OCI-LY7 (cell line): ENCODE data around the gene CDK10. TPM values are rescaled to one million over a fixed set of nuclear protein-coding genes. Genes with fewer than 3 reads are reported as not detected.

Experiments
- BruUV-seq: library from RNA; stranded (reverse); fragments of 400-500 nt; replicated peaks from 2 replicates; lab custom pipeline; 2021; lab: Mats Ljungman, UMichigan
- CTCF ChIA-PET: fragments of 300-600 bp; sonication (Branson Sonifier 250); formaldehyde crosslinking; loops from one replicate; lab custom pipeline; 2022; ENCODE audit warnings: antibody characterized with exemption; ENCODE audit not compliant: unreplicated experiment; lab: Charles Lee
- POLR2A ChIA-PET: fragments of 300-600 bp; sonication (Branson Sonifier 250); formaldehyde crosslinking; loops from one replicate; lab custom pipeline; 2022; ENCODE audit warnings: antibody characterized with exemption; lab: Charles Lee
- DNase-seq: peaks from one replicate; pipeline ENCODE4 v3.0.0-alpha.2; 2015; ENCODE audit warnings: low spot score
- H2AFZ ChIP-seq: fragments of 200-600 bp; sonication (generic), shearing (Covaris generic); 2 replicates; pipeline ENCODE4 v1.6.1; 2014; ENCODE audit warnings: mild to moderate bottlenecking, antibody characterized with exemption, low read length, moderate library complexity
- H3K27ac ChIP-seq: fragments of 200-600 bp; sonication (generic); 2 replicates; pipeline ENCODE4 v1.5.1; 2014; ENCODE audit warnings: mixed run types, low read depth, mild to moderate bottlenecking, moderate library complexity, low read length, inconsistent platforms; ENCODE audit not compliant: poor library complexity, severe bottlenecking
- H3K36me3 ChIP-seq: fragments of 200-600 bp; sonication (generic); 2 replicates; pipeline ENCODE4 v1.6.1; 2014; ENCODE audit warnings: mild to moderate bottlenecking, antibody characterized with exemption, low read length, moderate library complexity, mixed read lengths; ENCODE audit not compliant: insufficient read depth
- H3K4me1 ChIP-seq: fragments of 200-600 bp; sonication (generic); 2 replicates; pipeline ENCODE4 v1.5.1; 2014; ENCODE audit warnings: mild to moderate bottlenecking, low read length; ENCODE audit not compliant: insufficient read depth, poor library complexity, severe bottlenecking
- H3K4me2 ChIP-seq: fragments of 200-600 bp; sonication (generic); 2 replicates; pipeline ENCODE4 v1.6.1; 2014; ENCODE audit warnings: mild to moderate bottlenecking, low read length
- H3K4me3 ChIP-seq: fragments of 200-600 bp; sonication (generic); 2 replicates; pipeline ENCODE4 v1.5.1; 2014; ENCODE audit warnings: mild to moderate bottlenecking, low read depth, low read length; ENCODE audit not compliant: poor library complexity, severe bottlenecking
- H3K79me2 ChIP-seq: fragments of 200-600 bp; sonication (generic); 2 replicates; pipeline ENCODE4 v1.6.1; 2016; ENCODE audit warnings: low read depth, mild to moderate bottlenecking, low read length, moderate library complexity, mixed read lengths; ENCODE audit not compliant: insufficient read depth
- H3K9me2 ChIP-seq: fragments of 200-600 bp; sonication (generic); 2 replicates; pipeline ENCODE4 v1.6.1; 2016; ENCODE audit warnings: mild to moderate bottlenecking, low read length, mixed read lengths; ENCODE audit not compliant: insufficient read depth
- H3K9me3 ChIP-seq: fragments of 200-600 bp; sonication (generic); 2 replicates; pipeline ENCODE4 v1.6.1; 2014; ENCODE audit warnings: mild to moderate bottlenecking, mixed run types, low read length, mixed read lengths
- H4K20me1 ChIP-seq: fragments of 200-600 bp; sonication (generic); 2 replicates; pipeline ENCODE4 v1.6.1; 2014; ENCODE audit warnings: mild to moderate bottlenecking, antibody characterized with exemption, low read length, moderate library complexity, mixed read lengths; ENCODE audit not compliant: insufficient read depth
- EZH2phosphoT487 ChIP-seq: fragments of 200-600 bp; sonication (generic); IDR thresholded peaks from 2 replicates; pipeline ENCODE4 v1.6.1; 2018; ENCODE audit warnings: low read depth, borderline replicate concordance, mild to moderate bottlenecking, mixed run types, antibody characterized with exemption, low read length, moderate library complexity, mixed read lengths
- intact Hi-C: fragments of 100-400 bp; cut with micrococcal nuclease; formaldehyde crosslinking; loops from one replicate; pipeline ENCODE4 v1.10.0; 2022; ENCODE audit not compliant: unreplicated experiment
- total RNA-seq, 2 experiments: library from RNA; depleted of rRNA in 1 of 2; stranded (reverse); fragments of >200 nt in 1 of 2; shearing (Covaris generic) in 1 of 2; gene quantifications; 2 replicates each; pipeline ENCODE4 v1.2.3, GENCODE V29; 2014 to 2022
- TF ChIP-seq, protein P1 (sequence below): fragments of 200-600 bp; sonication (generic); conservative IDR thresholded peaks from 2 replicates; pipeline ENCODE4 v1.5.1; 2014; ENCODE audit warnings: mild to moderate bottlenecking, antibody characterized with exemption, low read length, moderate library complexity, mixed read lengths

The CDK10 gene
- total RNA-seq, 2 experiments from 2014 or later: 98.6 to 130 TPM

DNA sequence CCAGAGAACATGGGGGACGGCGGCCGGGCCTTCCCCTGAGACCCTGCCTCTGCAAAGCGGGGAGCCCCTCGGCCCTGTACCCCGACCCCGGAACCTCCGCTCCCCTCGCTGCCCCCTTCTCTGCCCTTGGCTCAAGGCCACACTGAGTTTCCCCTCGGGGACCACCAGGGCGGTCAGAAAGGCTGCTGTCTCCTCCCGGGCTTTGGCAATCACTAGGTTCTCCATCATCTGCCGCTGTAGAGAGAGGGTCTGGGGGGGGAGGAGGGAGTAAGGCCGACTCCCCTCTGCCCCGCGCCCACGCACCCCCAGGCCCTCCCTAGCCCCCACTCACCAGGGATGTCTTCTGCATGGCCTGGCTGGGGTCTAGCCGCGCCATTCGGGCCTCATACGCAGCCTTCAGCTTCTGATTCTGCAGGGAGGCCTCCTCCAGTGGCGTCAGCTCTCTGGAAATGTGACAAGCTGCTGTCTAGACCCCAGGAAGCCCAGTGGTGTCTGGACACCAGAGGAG lies 25.8 kb downstream of the CDK10 start:
- H3K79me2 ChIP-seq: no peaks in the 10 kb centered on the region
- no peaks in the 10 kb centered on the region for H3K9me3 ChIP-seq
- ChIA-PET CTCF (interaction anchor here (1.0 kb wide), 1 partner anchor 148 kb away, joined by 3 read pairs; no protein-coding TSS in a partner anchor), POLR2A (no interaction called here)
- no peaks in the 10 kb centered on the region for H3K9me2 ChIP-seq
- H2AFZ ChIP-seq: peak overlapping the region; percentile 14; the same call in 1 of the 2 replicates
- intact Hi-C loops: no loop called here
- no peaks in the 10 kb centered on the region for H4K20me1 ChIP-seq
- no TSS peak for BruUV-seq
- peaks cover 21% of the 10 kb centered on the region for H3K36me3 ChIP-seq
- peak overlapping the region; percentile 79 for H3K4me3 ChIP-seq
- no peak for TF ChIP-seq EZH2phosphoT487
- TF ChIP-seq, protein P1, sequence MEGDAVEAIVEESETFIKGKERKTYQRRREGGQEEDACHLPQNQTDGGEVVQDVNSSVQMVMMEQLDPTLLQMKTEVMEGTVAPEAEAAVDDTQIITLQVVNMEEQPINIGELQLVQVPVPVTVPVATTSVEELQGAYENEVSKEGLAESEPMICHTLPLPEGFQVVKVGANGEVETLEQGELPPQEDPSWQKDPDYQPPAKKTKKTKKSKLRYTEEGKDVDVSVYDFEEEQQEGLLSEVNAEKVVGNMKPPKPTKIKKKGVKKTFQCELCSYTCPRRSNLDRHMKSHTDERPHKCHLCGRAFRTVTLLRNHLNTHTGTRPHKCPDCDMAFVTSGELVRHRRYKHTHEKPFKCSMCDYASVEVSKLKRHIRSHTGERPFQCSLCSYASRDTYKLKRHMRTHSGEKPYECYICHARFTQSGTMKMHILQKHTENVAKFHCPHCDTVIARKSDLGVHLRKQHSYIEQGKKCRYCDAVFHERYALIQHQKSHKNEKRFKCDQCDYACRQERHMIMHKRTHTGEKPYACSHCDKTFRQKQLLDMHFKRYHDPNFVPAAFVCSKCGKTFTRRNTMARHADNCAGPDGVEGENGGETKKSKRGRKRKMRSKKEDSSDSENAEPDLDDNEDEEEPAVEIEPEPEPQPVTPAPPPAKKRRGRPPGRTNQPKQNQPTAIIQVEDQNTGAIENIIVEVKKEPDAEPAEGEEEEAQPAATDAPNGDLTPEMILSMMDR: no peak
- H3K4me2 ChIP-seq: peak overlapping the region; percentile 75
- DNase-seq: peak; percentile 40
- peaks cover 5% of the 10 kb centered on the region for H3K4me1 ChIP-seq
- peak overlapping the region; percentile 36 for H3K27ac ChIP-seq

DNA sequence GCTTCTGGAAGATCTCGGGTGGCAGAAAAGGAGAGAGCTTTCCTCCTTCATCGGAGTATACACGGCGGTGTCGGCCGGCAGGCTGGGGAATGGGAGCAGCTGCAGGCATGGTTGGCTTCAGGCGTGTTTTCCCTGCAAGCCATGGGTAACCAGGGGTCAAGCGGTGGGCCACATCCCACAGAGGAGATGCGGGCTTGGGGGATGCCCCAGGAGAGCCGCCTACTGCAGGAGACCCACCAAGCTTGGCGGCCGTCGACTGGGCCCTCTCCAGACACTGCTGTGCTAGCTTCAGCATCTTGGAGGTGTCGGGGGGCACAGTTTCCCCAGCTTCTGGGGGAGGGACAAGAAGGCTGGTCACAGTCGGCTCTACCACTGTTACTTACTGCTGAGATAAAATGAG lies 30.0 kb downstream of the CDK10 start:
- CTCF ChIA-PET: no interaction called here
- intact Hi-C loops: no loop called here
- no TSS peak for BruUV-seq

More for the DNA sequence above, 30.0 kb downstream of the CDK10 start:
- H3K36me3 ChIP-seq: peaks cover 21% of the 10 kb centered on the region
- no peak overlapping the region for H3K4me3 ChIP-seq
- H3K9me3 ChIP-seq: no peaks in the 10 kb centered on the region
- POLR2A ChIA-PET: no interaction called here
- no peaks in the 10 kb centered on the region for H3K79me2 ChIP-seq
- no peaks in the 10 kb centered on the region for H3K9me2 ChIP-seq
- peaks cover 12% of the 10 kb centered on the region for H3K4me1 ChIP-seq
- H3K27ac ChIP-seq: no peak overlapping the region
- H4K20me1 ChIP-seq: no peaks in the 10 kb centered on the region
- TF ChIP-seq, protein P1: no peak
- TF ChIP-seq EZH2phosphoT487: no peak
- DNase-seq: no peak
- H3K4me2 ChIP-seq: no peak overlapping the region
- no peak overlapping the region for H2AFZ ChIP-seq
